Hair follicular keratinocyte (primary cell): Measurements from ENCODE around the gene RHOXF2B. TPM values are rescaled to one million over a fixed set of nuclear protein-coding genes. Genes with fewer than 3 reads are reported as not detected.

ENCODE experiments used
- total RNA-seq: library from RNA; depleted of rRNA; stranded (reverse); fragments of >200 nt; gene quantifications from 2 replicates; pipeline ENCODE4 v1.2.3, GENCODE V29; 2015

Gene RHOXF2B
- not detected in 2 replicates for total RNA-seq

DNA sequence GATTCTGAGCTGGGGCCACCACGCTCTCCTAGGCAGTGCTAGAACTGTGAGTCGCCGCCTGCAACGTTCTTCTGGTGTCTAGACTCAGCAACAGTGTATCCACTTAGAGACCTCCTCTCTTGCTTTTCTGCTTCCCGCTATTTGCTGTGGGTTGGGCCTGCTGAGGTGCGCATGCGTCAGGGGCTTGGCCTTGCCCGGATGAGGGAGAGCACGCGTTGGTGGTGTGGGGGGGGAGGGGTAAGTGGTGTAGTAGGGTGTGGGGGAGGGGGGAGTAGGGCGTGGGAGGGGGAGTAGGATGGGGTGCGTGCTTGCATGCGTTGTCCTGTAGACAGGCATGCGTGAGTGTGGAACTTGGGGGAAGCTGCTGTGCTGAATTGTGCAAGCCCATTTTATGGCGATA is at the start of gene RHOXF2B:
Gene RHOXF2B (minus strand): TSS at position 101 of the 400 bp plus-strand sequence. CDS start 138 bp downstream, outside the sequence.

DNA sequence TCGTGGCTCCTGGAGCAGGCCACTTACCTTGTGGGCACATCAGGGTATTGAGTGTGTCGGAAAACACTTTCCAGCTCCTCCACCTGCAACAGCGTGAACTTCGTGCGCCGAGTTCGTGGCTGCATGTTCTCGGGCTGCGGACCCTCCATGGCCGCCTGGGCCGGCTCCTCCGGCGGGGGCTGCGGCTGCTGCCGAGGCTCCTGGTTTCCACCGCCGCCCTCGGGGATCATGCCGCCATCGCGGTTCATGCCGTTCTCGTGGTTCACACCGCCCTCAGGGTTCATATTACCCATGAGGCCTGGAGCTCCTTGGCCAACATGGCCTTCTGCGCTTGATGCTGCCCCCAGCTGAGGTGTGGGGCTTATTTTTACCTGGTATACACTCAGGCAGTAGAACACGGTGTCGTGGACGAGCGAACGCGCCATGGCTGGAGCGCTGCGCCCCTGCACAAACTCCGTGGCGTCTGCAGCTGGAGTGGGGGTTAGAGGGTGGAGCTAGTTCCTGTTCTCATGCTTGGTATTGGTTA is 38.0 kb upstream of the RHOXF2B start, which contains the start of gene RHOXF1:
Gene RHOXF1 (minus strand): TSS at position 476 of the 526 bp plus-strand sequence. CDS start 51 bp downstream, at position 425.

Other genes with a start within 250 kb of the RHOXF2B start
- 2.7 and 2.9 TPM in 2 replicates for gene UPF3B, start 224.7 kb downstream of the RHOXF2B start, total RNA-seq
- gene RNF113A, start 206.0 kb downstream of the RHOXF2B start, total RNA-seq: 11.6 and 14.5 TPM in 2 replicates
- gene NDUFA1, start 205.9 kb downstream of the RHOXF2B start, total RNA-seq: 85.8 and 89.1 TPM in 2 replicates
- not detected in 2 replicates for gene AKAP14, start 181.8 kb downstream of the RHOXF2B start, total RNA-seq
- gene NKAP, start 133.9 kb downstream of the RHOXF2B start, total RNA-seq: 2.7 and 4.1 TPM in 2 replicates
- not detected in 2 replicates for gene RHOXF1, start 38.2 kb upstream of the RHOXF2B start, total RNA-seq
- gene RHOXF2, start 80.9 kb upstream of the RHOXF2B start, total RNA-seq: not detected in 2 replicates
- gene ZBTB33, start 173.1 kb upstream of the RHOXF2B start, total RNA-seq: 9.8 and 15.2 TPM in 2 replicates
- not detected in 2 replicates for gene TMEM255A, start 233.8 kb upstream of the RHOXF2B start, total RNA-seq